ENCODE data around the gene B3GAT2. TPM values are rescaled to one million over a fixed set of nuclear protein-coding genes. Genes with fewer than 3 reads are reported as not detected.
A peak's percentile ranks its signal among the peaks of the same experiment; 100 is the strongest.

The B3GAT2 gene
- total RNA-seq (2021) = 0.22 and 0.24 TPM in 2 replicates
- long read RNA-seq, partial matches to known transcripts = 0 of 1 reads
- long read RNA-seq, other reads (novel, unspliced or antisense) = 1 of 1 reads

- no peaks in the 10 kb centered on the region for H4K20me1 ChIP-seq (ENCODE audit: control insufficient read depth, insufficient read depth, insufficient read length)
- no peak within 1 kb of the TSS for H2BK15ac ChIP-seq (ENCODE audit: low read depth, low read length)
- no peak within 1 kb of the TSS for H3K27ac ChIP-seq (ENCODE audit: insufficient read length, low read depth, low read length)
- H3K79me1 ChIP-seq (ENCODE audit: insufficient read depth, low read depth, low read length, poor library complexity, severe bottlenecking) = no peaks in the 10 kb centered on the region
- H3T11ph ChIP-seq (ENCODE audit: low read length) = no peak within 1 kb of the TSS
- H3K4me2 ChIP-seq (ENCODE audit: insufficient read depth, insufficient read length, low read length) = peak within 1 kb of the TSS; percentile 45
- peak; percentile 64 for DNase-seq
- no peak for TF ChIP-seq CTCF (conservative IDR thresholded peaks at IDR 0.05)
- H3K9me3 Mint-ChIP-seq = no peaks in the 10 kb centered on the region
- H2BK12ac ChIP-seq (ENCODE audit: insufficient read length, low read depth, low read length) = no peak within 1 kb of the TSS
- peaks cover 19% of the 10 kb centered on the region for H3K23me2 ChIP-seq (ENCODE audit: insufficient read length, low read depth, low read length, poor library complexity, severe bottlenecking)
- no peak within 1 kb of the TSS for H4K8ac ChIP-seq (replicated peaks; ENCODE audit: insufficient read length, low read depth, low read length)
- no peak within 1 kb of the TSS for H3K4ac ChIP-seq (ENCODE audit: low read depth, low read length)
- no peaks in the 10 kb centered on the region; a peak in 1 of 7 replicates for H3K36me3 Mint-ChIP-seq (ENCODE audit: insufficient read depth in 1 of 3, low read depth in 3 of 3)
- no peak within 1 kb of the TSS for H4K91ac ChIP-seq (ENCODE audit: insufficient read length, low read depth, low read length)
- H2BK5ac ChIP-seq (ENCODE audit: insufficient read length, low read length) = no peak within 1 kb of the TSS
- peak within 1 kb of the TSS; percentile 71 to 87 for H3K4me3 Mint-ChIP-seq
- H3K23ac ChIP-seq (ENCODE audit: insufficient read length, low read depth, low read length) = no peak within 1 kb of the TSS
- no peak within 1 kb of the TSS for H3K14ac ChIP-seq (ENCODE audit: insufficient read depth, low read length)
- H2BK20ac ChIP-seq (ENCODE audit: low read depth, low read length, poor library complexity, severe bottlenecking) = no peak within 1 kb of the TSS
- H3K9me3 ChIP-seq (ENCODE audit: control insufficient read depth, low read depth, low read length) = no peaks in the 10 kb centered on the region
- H3K18ac ChIP-seq (ENCODE audit: insufficient read length, low read depth, low read length) = no peak within 1 kb of the TSS
- no peak within 1 kb of the TSS for H3K56ac ChIP-seq (ENCODE audit: insufficient read length, low read depth, low read length)
- H4K5ac ChIP-seq (ENCODE audit: insufficient read length, low read depth, low read length) = no peak within 1 kb of the TSS
- H2BK120ac ChIP-seq (ENCODE audit: low read depth, low read length, poor library complexity, severe bottlenecking) = no peak within 1 kb of the TSS
- peaks cover 78% of the 10 kb centered on the region for H3K27me3 Mint-ChIP-seq (ENCODE audit: low read depth)
- peaks cover 19% of the 10 kb centered on the region; the same call in 1 of the 2 replicates for H3K27me3 ChIP-seq (ENCODE audit: insufficient read depth, low read length)
- H3K27ac Mint-ChIP-seq = no peak within 1 kb of the TSS
- WGBS (ENCODE audit: extremely low coverage, insufficient read length, low lambda C conversion rate) = no CpG with 5 or more reads among the region's 83 CpGs
- H3K4me1 Mint-ChIP-seq = peaks cover 5 to 18% of the 10 kb centered on the region in 2 experiments
- no peak within 1 kb of the TSS for H2AFZ ChIP-seq (ENCODE audit: low read length)
- H2AK5ac ChIP-seq (ENCODE audit: insufficient read length, low read length) = no peak within 1 kb of the TSS
- H3K79me2 ChIP-seq (ENCODE audit: insufficient read depth, low read length) = no peaks in the 10 kb centered on the region
- peaks cover 2% of the 10 kb centered on the region; the same call in 1 of the 2 replicates for H3K4me1 ChIP-seq (ENCODE audit: insufficient read depth, low read length)
- no peak within 1 kb of the TSS for H3K9ac ChIP-seq (ENCODE audit: extremely low read depth, insufficient read length, low read length)
Measured at GRCh38 chr6:70956451-70957283, at the start of gene B3GAT2. Gene B3GAT2 (minus strand): TSS chr6:70957060. CDS start chr6:70956429, 631 bp downstream.

Measured in H9 (cell line).